Measurements from ENCODE around the gene PCGF3. TPM values are rescaled to one million over a fixed set of nuclear protein-coding genes. Genes with fewer than 3 reads are reported as not detected.

Gene PCGF3
- total and polyA plus RNA-seq, 4 donors: 11.0 to 23.3 (median 14.3) TPM

- WGBS: 89% methylated on average over 27 of the region's 27 CpGs
- no peaks in the 10 kb centered on the region for H3K36me3 ChIP-seq (ENCODE audit: control insufficient read depth in 4 of 4, insufficient read depth in 3 of 4, low read depth in 1 of 4, low read length in 3 of 4)
- H3K4me1 ChIP-seq (ENCODE audit: control insufficient read depth in 4 of 4, insufficient read depth in 4 of 4, low read length in 3 of 4): peaks cover 0 to 7% (median 2%) of the 10 kb centered on the region in 4 donors
- no peak overlapping the region for H3K4me3 ChIP-seq (ENCODE audit: low read depth in 1 of 3, low read length in 3 of 3)
- no peak overlapping the region for H3K27ac ChIP-seq (ENCODE audit: low read depth in 1 of 2, low read length in 2 of 2)
- DNase-seq (ENCODE audit: low spot score): no peak
- no peaks in the 10 kb centered on the region for H3K27me3 ChIP-seq (ENCODE audit: control insufficient read depth in 4 of 4, insufficient read depth in 4 of 4, low read length in 3 of 4)
- no peak overlapping the region for H3K9ac ChIP-seq (ENCODE audit: low read depth in 1 of 2, low read length in 2 of 2)
- TF ChIP-seq HNF4G (IDR thresholded peaks at IDR 0.05) (no peak), MAX (IDR thresholded peaks at IDR 0.05) (no peak), ZBTB33 (IDR thresholded peaks at IDR 0.05) (no peak), JUND (IDR thresholded peaks at IDR 0.05) (no peak), CTCF (IDR thresholded peaks at IDR 0.05; ENCODE audit: low read depth, low read length, missing input control) (no peak), RAD21 (IDR thresholded peaks at IDR 0.05) (no peak), NR2F2 (IDR thresholded peaks at IDR 0.05) (no peak)
- no peaks in the 10 kb centered on the region for H3K9me3 ChIP-seq (ENCODE audit: control insufficient read depth in 4 of 4, low read length in 3 of 4)
These were observed 5.6 kb upstream of the PCGF3 start for GRCh38 chr4:699816-700580.

- Histone ChIP-seq H3K27me3 (ENCODE audit: control insufficient read depth in 4 of 4, insufficient read depth in 4 of 4, low read length in 3 of 4) (no peaks in the 10 kb centered on the region), H3K4me3 (ENCODE audit: low read depth in 1 of 3, low read length in 3 of 3) (no peak overlapping the region), H3K9ac (ENCODE audit: low read depth in 1 of 2, low read length in 2 of 2) (no peak overlapping the region), H3K9me3 (ENCODE audit: control insufficient read depth in 4 of 4, low read length in 3 of 4) (no peaks in the 10 kb centered on the region), H3K4me1 (ENCODE audit: control insufficient read depth in 4 of 4, insufficient read depth in 4 of 4, low read length in 3 of 4) (peaks cover 0 to 11% (median 6%) of the 10 kb centered on the region in 4 donors), H3K27ac (ENCODE audit: low read depth in 1 of 2, low read length in 2 of 2) (no peak overlapping the region), H3K36me3 (ENCODE audit: control insufficient read depth in 4 of 4, insufficient read depth in 3 of 4, low read depth in 1 of 4, low read length in 3 of 4) (no peaks in the 10 kb centered on the region)
- 78% methylated on average over 16 of the region's 16 CpGs for WGBS
- DNase-seq (ENCODE audit: low spot score): no peak
- TF ChIP-seq NR2F2 (IDR thresholded peaks at IDR 0.05) (no peak), GABPA (IDR thresholded peaks at IDR 0.05 in 1 of 2, conservative IDR thresholded peaks at IDR 0.05 in 1 of 2) (no peak), FOXA1 (IDR thresholded peaks at IDR 0.05) (no peak), HNF4G (IDR thresholded peaks at IDR 0.05) (no peak), RAD21 (IDR thresholded peaks at IDR 0.05) (no peak), TAF1 (conservative IDR thresholded peaks at IDR 0.05) (no peak), RXRA (IDR thresholded peaks at IDR 0.05) (no peak), HNF4A (conservative IDR thresholded peaks at IDR 0.05) (no peak), FOXA2 (IDR thresholded peaks at IDR 0.05) (no peak), EGR1 (IDR thresholded peaks at IDR 0.05; ENCODE audit: low read depth in 2 of 2) (no peak), YY1 (IDR thresholded peaks at IDR 0.05) (no peak), SP1 (IDR thresholded peaks at IDR 0.05) (no peak), JUND (IDR thresholded peaks at IDR 0.05) (no peak), REST (IDR thresholded peaks at IDR 0.05) (no peak), CTCF (IDR thresholded peaks at IDR 0.05; ENCODE audit: low read depth, low read length, missing input control) (no peak), ATF3 (IDR thresholded peaks at IDR 0.05) (no peak), ZBTB33 (IDR thresholded peaks at IDR 0.05) (no peak)
These were observed 4.9 kb upstream of the PCGF3 start for GRCh38 chr4:700587-701264.
